GM18517 (cell line): ENCODE measurements around the gene JAGN1.
A peak's percentile ranks its signal among the peaks of the same experiment; 100 is the strongest.
"Not testable (repeated sequence)": the region's sequence is repeated elsewhere in the genome, so short reads cannot be mapped to it uniquely, and the experiment has no call there.

Experiments used
- ATAC-seq: cut with Tn5 transposase; IDR thresholded peaks from one replicate; pipeline ENCODE4 v1.9.1; 2021; ENCODE audit warnings: mild to moderate bottlenecking, moderate library complexity; ENCODE audit not compliant: unreplicated experiment

JAGN1 gene

GRCh38 chr3:9916734-9917680 lies 26.6 kb downstream of the JAGN1 start, which contains the start of gene IL17RC:
IL17RC (plus strand) TSS chr3:9917098; CDS start chr3:9917316, 218 bp downstream.
- ATAC-seq, result no peak

- ATAC-seq, result no peak
Observed at GRCh38 chr3:9917820-9918219, 27.4 kb downstream of the JAGN1 start.

GRCh38 chr3:9918261-9919038 lies 28.0 kb downstream of the JAGN1 start:
- no peak for ATAC-seq

GRCh38 chr3:9928158-9928557 lies 37.7 kb downstream of the JAGN1 start:
- ATAC-seq, result no peak

GRCh38 chr3:9930804-9931418 lies 40.5 kb downstream of the JAGN1 start:
- no peak for ATAC-seq

- no peak for ATAC-seq
Observed at GRCh38 chr3:9932535-9932842, 42.1 kb downstream of the JAGN1 start.

GRCh38 chr3:9932843-9933560 lies 42.6 kb downstream of the JAGN1 start:
- peak; percentile 54 for ATAC-seq

- peak; percentile 91 for ATAC-seq
Observed at GRCh38 chr3:9933561-9934234, 43.3 kb downstream of the JAGN1 start, which contains the start of gene CRELD1. CRELD1 (plus strand) TSS chr3:9933834; CDS start chr3:9934439, 605 bp downstream.

GRCh38 chr3:9934235-9934621 lies 43.8 kb downstream of the JAGN1 start:
- ATAC-seq, result no peak

GRCh38 chr3:9934993-9935392 lies 44.6 kb downstream of the JAGN1 start:
- ATAC-seq, result no peak

GRCh38 chr3:9935966-9936510 lies 45.6 kb downstream of the JAGN1 start:
- no peak for ATAC-seq

GRCh38 chr3:9937486-9938238 lies 47.3 kb downstream of the JAGN1 start:
- no peak for ATAC-seq

- no peak for ATAC-seq
Observed at GRCh38 chr3:9938966-9939365, 48.6 kb downstream of the JAGN1 start.

- not testable (repeated sequence) for ATAC-seq
Observed at GRCh38 chr3:9939906-9940305, 49.5 kb downstream of the JAGN1 start.

GRCh38 chr3:9940746-9941145 lies 50.3 kb downstream of the JAGN1 start:
- ATAC-seq, result no peak

GRCh38 chr3:9942164-9942563 lies 51.8 kb downstream of the JAGN1 start:
- ATAC-seq, result no peak

GRCh38 chr3:9942934-9943690 lies 52.7 kb downstream of the JAGN1 start:
- no peak for ATAC-seq
